ENCODE data around the gene ENG. TPM values are rescaled to one million over a fixed set of nuclear protein-coding genes. Genes with fewer than 3 reads are reported as not detected.

ENG gene
- total and polyA plus RNA-seq, 10 donors = 29.2 to 334 (median 222) TPM

GRCh38 chr9:127895811-127896210 lies 41.4 kb upstream of the ENG start:
- H3K9me3 ChIP-seq = peaks cover 0 to 34% (median 22%) of the 10 kb centered on the region in 8 donors
- WGBS, 5 donors = 87 to 93% (median 92%) methylated on average over 8 of the region's 8 CpGs
- intact Hi-C loops (cut with DNase I; ENCODE audit: low total_unique reads) = no loop called here

GRCh38 chr9:127893392-127893791 lies 38.9 kb upstream of the ENG start:
- intact Hi-C loops (cut with DNase I; ENCODE audit: low total_unique reads) = no loop called here
- peaks cover 8 to 43% (median 29%) of the 10 kb centered on the region in 6 donors for H3K4me1 ChIP-seq
- H3K9me3 ChIP-seq = peaks cover 0 to 34% (median 22%) of the 10 kb centered on the region in 8 donors
- no peak for DNase-seq
- peaks cover 13 to 84% (median 67%) of the 10 kb centered on the region in 6 donors for H3K36me3 ChIP-seq
- 95 to 97% (median 97%) methylated on average over 4 of the region's 4 CpGs for WGBS, 5 donors
- H3K27ac ChIP-seq = no peak overlapping the region
- no peak for TF ChIP-seq POLR2A (IDR thresholded peaks at IDR 0.05)
- no peak for TF ChIP-seq CTCF (IDR thresholded peaks at IDR 0.05 in 8 of 11, conservative IDR thresholded peaks at IDR 0.05 in 3 of 11)
- no peak for TF ChIP-seq POLR2AphosphoS5 (IDR thresholded peaks at IDR 0.05)
- H3K4me3 ChIP-seq = no peak overlapping the region
- no peaks in the 10 kb centered on the region for H3K27me3 ChIP-seq (replicated peaks in 1 of 7)

More at GRCh38 chr9:127895811-127896210, 41.4 kb upstream of the ENG start:
- peaks cover 23 to 64% (median 48%) of the 10 kb centered on the region in 6 donors for H3K4me1 ChIP-seq
- peak overlapping the region in 1 of 8 donors; percentile 94 for H3K4me3 ChIP-seq
- H3K36me3 ChIP-seq = peaks cover 8 to 60% (median 49%) of the 10 kb centered on the region in 6 donors
- TF ChIP-seq CTCF (IDR thresholded peaks at IDR 0.05 in 8 of 11, conservative IDR thresholded peaks at IDR 0.05 in 3 of 11) = no peak
- TF ChIP-seq POLR2A (IDR thresholded peaks at IDR 0.05) = no peak
- no peak for TF ChIP-seq POLR2AphosphoS5 (IDR thresholded peaks at IDR 0.05)
- no peaks in the 10 kb centered on the region for H3K27me3 ChIP-seq (replicated peaks in 1 of 7)
- H3K27ac ChIP-seq = peak overlapping the region in 5 of 8 donors; percentile 89 to 92 (median 91)
- DNase-seq = no peak

GRCh38 chr9:127892831-127893230 lies 38.4 kb upstream of the ENG start:
- Histone ChIP-seq H3K27me3 (replicated peaks in 1 of 7) (no peaks in the 10 kb centered on the region), H3K27ac (no peak overlapping the region), H3K4me1 (peaks cover 2 to 37% (median 23%) of the 10 kb centered on the region in 6 donors), H3K9me3 (peaks cover 0 to 34% (median 22%) of the 10 kb centered on the region in 8 donors), H3K4me3 (no peak overlapping the region), H3K36me3 (peaks cover 13 to 90% (median 72%) of the 10 kb centered on the region in 6 donors)
- no peak for DNase-seq
- WGBS, 5 donors = 85 to 97% (median 95%) methylated on average over 6 of the region's 6 CpGs
- intact Hi-C loops (cut with DNase I; ENCODE audit: low total_unique reads) = no loop called here
- TF ChIP-seq POLR2A (IDR thresholded peaks at IDR 0.05) = no peak
- no peak for TF ChIP-seq POLR2AphosphoS5 (IDR thresholded peaks at IDR 0.05)
- TF ChIP-seq CTCF (IDR thresholded peaks at IDR 0.05 in 8 of 11, conservative IDR thresholded peaks at IDR 0.05 in 3 of 11) = no peak

GRCh38 chr9:127890053-127890452 lies 35.6 kb upstream of the ENG start:
- H3K27me3 ChIP-seq (replicated peaks in 1 of 7) = no peaks in the 10 kb centered on the region
- DNase-seq = no peak
- H3K4me3 ChIP-seq = no peak overlapping the region
- intact Hi-C loops (cut with DNase I; ENCODE audit: low total_unique reads) = no loop called here
- H3K36me3 ChIP-seq = peaks cover 13 to 99% (median 85%) of the 10 kb centered on the region in 6 donors
- no peak overlapping the region for H3K27ac ChIP-seq
- H3K4me1 ChIP-seq = peaks cover 0 to 36% (median 7%) of the 10 kb centered on the region in 6 donors
- H3K9me3 ChIP-seq = peaks cover 0 to 25% (median 18%) of the 10 kb centered on the region in 8 donors
- TF ChIP-seq POLR2AphosphoS5 (IDR thresholded peaks at IDR 0.05) (no peak), POLR2A (IDR thresholded peaks at IDR 0.05) (no peak), CTCF (IDR thresholded peaks at IDR 0.05 in 8 of 11, conservative IDR thresholded peaks at IDR 0.05 in 3 of 11) (no peak)
- WGBS, 5 donors = 96 to 99% (median 96%) methylated on average over 3 of the region's 3 CpGs
